GM19238 (cell line): ENCODE data around the gene NID1.
"Not testable (repeated sequence)": the region's sequence is repeated elsewhere in the genome, so short reads cannot be mapped to it uniquely, and the experiment has no call there.

Experiments
- DNase-seq: peaks from one replicate; pipeline ENCODE4 v3.0.0; 2011; ENCODE audit warnings: low spot score; ENCODE audit not compliant: insufficient read length

NID1 gene

DNA sequence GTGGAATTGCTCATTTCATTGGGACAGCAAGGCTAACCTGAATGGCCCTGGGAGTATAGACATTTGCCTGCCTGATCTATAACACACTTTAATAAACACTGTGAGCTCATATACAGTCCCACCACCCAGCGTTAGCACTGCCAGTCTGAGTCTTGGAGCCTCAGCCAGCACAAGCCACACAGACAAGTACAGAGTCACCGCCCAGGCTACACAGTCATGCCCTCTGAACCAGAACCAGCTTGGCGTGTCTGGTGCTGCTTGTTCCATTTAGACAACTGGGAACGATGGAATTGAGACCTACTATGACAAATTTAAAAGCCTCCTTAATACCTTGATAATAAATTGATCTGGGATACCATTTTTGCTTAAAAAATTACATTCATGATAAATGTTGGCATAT lies 31.6 kb downstream of the NID1 start:
- DNase-seq = no peak

DNA sequence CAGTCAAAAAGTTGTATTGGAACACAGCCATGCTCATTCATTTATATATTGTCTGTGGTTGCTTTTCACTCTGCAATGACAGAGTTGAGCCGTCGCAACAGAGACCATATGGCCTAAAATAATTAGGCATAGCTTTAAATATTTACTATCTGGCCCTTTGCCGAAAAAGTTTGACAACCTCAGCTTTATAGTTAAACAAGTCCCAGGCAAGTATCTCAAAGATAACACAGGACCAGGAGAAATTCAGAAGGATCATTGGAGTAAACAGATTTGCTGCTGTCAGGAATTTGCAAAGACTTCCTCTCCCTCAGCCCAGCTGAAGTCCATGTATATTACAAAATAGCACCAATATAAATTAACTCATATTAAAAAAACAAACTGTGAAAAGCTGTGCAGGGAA lies 34.4 kb downstream of the NID1 start:
- DNase-seq = no peak

DNA sequence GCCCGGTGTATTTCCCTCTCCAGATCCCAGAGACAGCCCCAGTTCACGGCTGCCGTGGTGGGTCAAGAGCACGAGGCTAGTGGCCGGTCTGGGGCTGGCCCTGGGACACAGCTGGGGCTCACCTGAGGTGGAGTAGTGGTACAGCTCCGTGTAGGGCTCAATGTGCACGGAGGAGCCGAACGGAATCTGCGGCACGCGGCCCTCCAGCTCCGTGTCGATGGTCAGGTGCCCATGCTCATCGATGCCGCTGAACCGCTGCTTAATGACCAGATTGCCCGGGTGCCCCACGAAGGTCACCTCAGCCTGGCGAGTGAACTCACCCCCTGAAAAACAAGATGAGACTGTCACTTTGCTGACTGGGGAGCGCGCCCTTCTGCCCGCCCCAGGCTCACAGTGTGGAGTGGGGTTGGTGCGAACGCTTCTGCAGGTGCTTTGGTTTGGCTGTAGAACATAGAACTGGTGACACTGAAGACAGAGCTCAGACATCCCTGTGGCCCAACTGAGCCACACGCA lies 35.4 kb downstream of the NID1 start:
- DNase-seq = no peak

- no peak for DNase-seq
These were observed 37.8 kb downstream of the NID1 start for GRCh38 chr1:236027104-236027503.

DNA sequence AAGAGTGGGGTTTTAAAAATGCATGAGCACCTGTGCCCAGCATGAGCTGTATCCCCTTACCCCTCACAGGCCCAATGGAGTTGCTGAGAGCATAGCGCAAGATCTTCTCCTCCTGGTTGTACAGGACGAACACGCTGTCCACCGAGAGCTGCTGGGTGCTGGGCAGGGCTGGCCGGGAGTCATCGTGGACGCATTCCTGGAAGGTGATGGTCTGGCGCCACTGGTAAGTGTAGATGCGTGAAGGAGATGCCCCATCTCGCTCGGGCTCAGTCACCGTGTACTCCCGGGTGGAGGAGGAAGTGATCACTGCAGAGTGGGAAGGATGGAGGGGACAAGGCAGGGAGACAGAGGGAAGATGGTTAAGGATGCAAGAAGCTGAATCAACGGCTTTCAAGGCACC lies 39.1 kb downstream of the NID1 start:
- DNase-seq = no peak

GRCh38 chr1:236024641-236025040 lies 40.2 kb downstream of the NID1 start:
- DNase-seq = no peak

GRCh38 chr1:236023926-236024565 lies 40.8 kb downstream of the NID1 start:
- DNase-seq = no peak

- DNase-seq = no peak
These were observed 43.3 kb downstream of the NID1 start for GRCh38 chr1:236021424-236022135.

GRCh38 chr1:236020359-236021219 lies 44.3 kb downstream of the NID1 start:
- no peak for DNase-seq

DNA sequence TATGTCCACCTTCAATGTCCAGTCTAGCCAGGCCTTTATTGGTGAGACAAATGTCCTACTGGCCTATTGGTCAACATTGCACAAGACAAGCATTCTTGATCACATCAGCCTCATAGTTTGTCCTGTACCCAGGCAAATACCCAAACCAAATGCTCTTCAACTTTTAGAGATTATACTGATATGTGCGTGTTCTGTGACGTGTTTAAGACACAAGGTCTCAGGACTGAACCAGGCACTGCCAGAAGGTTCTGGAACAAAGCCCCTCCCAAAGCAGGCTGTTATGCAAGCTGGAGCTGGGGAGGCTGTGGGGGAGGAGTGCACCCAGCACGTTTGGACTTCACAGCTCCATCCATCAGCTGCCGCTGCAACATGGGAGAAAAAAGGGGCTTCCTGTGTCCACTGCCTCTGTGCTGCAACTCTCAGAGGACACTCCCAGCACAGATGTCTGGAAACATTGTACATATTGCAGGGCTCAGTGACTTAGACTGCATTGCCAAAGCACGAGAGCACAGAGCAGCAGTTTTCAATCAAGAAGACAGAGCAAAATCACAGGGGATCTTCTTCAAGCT lies 45.9 kb downstream of the NID1 start:
- no peak for DNase-seq

GRCh38 chr1:236016782-236017400 lies 48.0 kb downstream of the NID1 start:
- DNase-seq = no peak

- DNase-seq = no peak
These were observed 48.8 kb downstream of the NID1 start for GRCh38 chr1:236016083-236016482.

GRCh38 chr1:236015539-236015938 lies 49.4 kb downstream of the NID1 start:
- DNase-seq = no peak

- DNase-seq = no peak
These were observed 51.6 kb downstream of the NID1 start for GRCh38 chr1:236013330-236013729.

DNA sequence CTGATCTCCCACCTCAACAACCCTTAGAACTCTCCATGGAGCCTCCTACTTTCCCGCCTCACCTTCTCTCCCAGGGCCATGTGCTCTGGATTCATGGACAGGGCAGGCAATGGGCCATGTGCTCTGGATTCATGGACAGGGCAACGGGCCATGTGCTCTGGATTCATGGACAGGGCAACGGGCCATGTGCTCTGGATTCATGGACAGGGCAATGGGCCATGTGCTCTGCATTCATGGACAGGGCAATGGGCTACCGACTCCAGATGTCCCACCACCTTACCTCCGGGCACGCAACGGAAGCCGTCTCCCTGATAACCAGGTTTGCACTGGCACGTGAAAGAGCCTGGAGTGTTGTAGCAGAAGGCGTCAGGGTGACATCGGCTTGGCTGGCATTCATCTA lies 53.2 kb downstream of the NID1 start:
- DNase-seq = no peak

DNA sequence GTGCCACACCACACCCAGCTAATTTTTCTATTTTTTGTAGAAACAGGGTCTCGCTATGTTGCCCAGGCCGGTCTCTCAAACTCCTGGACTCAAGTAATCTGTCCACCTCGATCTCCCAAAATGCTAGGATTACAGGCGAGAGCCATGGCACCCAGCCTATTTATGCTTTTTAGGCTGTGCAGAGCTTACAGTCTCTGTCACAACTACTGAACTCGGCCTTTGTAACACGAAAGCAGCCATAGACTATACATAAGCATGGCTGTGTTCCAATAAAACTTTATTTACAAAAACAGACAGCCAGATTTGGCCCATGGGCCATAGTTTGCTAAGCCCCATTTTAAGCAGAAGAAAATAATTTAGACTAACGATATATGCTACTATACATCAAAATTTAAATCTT lies 54.4 kb downstream of the NID1 start:
- no peak for DNase-seq

DNA sequence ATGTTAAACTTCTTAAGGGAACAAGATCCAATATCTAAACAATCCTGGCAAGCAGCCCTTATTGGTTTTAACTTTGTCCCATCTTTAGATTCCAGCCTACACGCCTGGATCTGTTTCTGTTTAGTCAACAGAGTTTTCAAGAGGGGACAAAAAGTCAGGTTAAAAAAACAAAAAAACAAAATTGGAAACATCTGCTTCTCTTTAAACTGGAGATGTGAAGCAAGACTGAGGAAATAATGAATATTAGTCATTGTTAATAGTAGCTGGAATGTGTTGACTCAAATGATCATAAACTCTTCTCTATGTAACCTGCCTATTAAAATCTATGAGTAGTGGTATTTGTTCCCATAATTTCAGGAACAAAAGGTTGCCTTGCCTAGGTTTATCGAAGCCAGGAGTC lies 55.0 kb downstream of the NID1 start:
- no peak for DNase-seq

DNA sequence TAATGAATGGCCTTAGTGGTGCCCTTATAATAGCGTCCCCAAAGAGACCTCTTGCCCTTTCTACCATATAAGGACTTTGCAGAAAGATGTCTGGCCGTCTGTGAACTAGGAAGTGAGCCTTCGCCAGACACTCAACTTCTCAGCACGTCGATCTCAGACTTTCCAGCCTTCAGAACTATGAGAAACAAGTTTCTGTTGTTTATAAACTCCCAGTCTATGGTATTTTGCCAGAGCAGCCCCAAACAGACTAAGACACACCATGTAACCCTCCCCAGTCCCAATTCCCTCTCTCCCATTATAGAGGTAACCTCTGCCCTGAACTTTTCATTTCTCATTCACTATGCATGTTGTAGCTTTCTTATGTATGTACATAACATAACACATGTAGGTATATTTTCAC lies 55.7 kb downstream of the NID1 start:
- no peak for DNase-seq

GRCh38 chr1:236007781-236008180 lies 57.1 kb downstream of the NID1 start:
- no peak for DNase-seq

GRCh38 chr1:236003058-236003457 lies 61.8 kb downstream of the NID1 start:
- DNase-seq = not testable (repeated sequence)

GRCh38 chr1:236002572-236002971 lies 62.3 kb downstream of the NID1 start:
- no peak for DNase-seq
